GM12874 (cell line): ENCODE measurements around the gene BICC1.

ENCODE experiments used
- CTCF ChIP-seq: IDR thresholded peaks from 2 replicates; pipeline ENCODE4 v1.5.1; 2011; ENCODE audit warnings: low read depth, mild to moderate bottlenecking, control low read depth, low read length, moderate library complexity; ENCODE audit not compliant: insufficient read depth

BICC1 gene

DNA sequence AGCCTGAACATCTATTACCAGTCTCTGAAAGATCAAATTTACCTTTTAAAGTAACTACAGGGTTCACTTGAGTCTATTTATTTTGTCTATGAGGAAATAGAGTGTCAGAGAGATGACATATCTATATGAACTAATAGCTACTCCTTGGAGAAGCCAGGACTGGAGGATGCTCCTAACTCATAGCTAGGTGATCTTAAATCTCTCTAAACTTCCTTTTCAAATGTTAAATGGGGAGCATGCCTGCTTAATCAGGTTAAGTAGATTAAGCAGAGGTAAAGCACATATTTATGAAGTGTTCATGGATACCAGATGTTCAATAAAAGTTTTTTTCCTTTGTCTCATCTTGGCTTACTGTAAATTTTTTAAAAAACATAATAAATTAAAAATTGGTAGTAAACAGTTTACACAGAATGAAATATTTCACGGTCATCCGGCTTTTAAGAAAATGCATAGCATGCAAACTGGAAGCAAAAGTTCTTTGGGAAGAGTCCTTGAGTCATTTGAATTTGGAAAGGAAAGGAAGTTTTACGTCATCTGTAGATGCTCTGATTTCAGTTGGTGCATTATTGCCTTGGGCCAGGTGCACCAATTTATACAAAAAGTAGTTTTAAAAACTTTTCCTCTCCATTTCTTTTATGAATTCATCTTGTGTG is 155.1 kb downstream of the BICC1 start:
- no peak for TF ChIP-seq CTCF

GRCh38 chr10:58672845-58673244 is 160.2 kb downstream of the BICC1 start:
- TF ChIP-seq CTCF = no peak

DNA sequence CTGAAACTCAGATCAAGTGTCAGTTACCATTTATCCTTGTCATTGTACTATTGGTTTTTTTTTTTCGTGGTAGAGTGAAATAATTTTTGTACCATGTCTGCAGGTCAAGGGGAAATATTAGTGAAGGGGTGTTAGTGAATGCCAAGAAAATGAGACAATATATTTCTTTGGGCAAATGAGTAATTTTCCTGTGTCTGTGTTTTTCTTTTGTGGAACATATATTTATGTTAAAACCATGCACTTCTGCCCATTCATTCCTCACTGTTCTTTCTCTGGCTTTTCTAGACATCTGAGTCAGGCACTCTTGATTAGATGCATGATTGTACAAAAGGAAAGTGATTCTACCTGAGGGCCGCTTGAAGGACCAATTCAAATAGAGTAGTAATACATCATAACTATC is 161.6 kb downstream of the BICC1 start:
- TF ChIP-seq CTCF = no peak

DNA sequence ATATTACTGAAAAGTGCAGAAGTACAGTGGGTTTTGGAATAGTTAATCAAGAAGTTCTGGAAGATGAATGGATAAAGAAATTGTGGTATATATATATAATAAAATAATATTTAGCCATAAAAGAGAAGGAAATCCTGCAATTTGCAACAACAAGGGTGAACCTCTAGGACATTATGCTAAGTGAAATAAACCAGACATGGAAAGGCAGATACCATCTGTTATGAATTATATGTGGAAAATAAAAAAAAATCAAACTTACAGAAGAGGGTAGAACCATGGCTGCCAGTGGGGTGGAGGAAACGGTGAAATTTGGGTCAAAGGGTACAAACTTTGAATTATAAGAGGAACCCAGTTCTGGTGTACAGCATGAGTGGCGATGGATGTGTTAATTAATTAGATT is 162.6 kb downstream of the BICC1 start:
- TF ChIP-seq CTCF = no peak

- TF ChIP-seq CTCF = no peak
Observed at GRCh38 chr10:58691528-58691927, 178.9 kb downstream of the BICC1 start.

- TF ChIP-seq CTCF = no peak
Observed at GRCh38 chr10:58693919-58694318, 181.2 kb downstream of the BICC1 start.

GRCh38 chr10:58695022-58695421 is 182.3 kb downstream of the BICC1 start:
- no peak for TF ChIP-seq CTCF
